Left colon (tissue), 2 donors: ENCODE measurements around the gene GPLD1. TPM values are rescaled to one million over a fixed set of nuclear protein-coding genes. Genes with fewer than 3 reads are reported as not detected.
"Not testable (repeated sequence)": the region's sequence is repeated elsewhere in the genome, so short reads cannot be mapped to it uniquely, and the experiment has no call there.

ENCODE experiments used
- ATAC-seq: fragments of 200-7000 bp; cut with Tn5 transposase; one replicate; pipeline ENCODE4 v1.9.1; 2020; ENCODE audit warnings: mild to moderate bottlenecking, moderate library complexity
- DNase-seq, 2 donors: peaks; one replicate each; pipeline ENCODE4 v3.0.0-alpha.2; 2020
- intact Hi-C, 2 donors: fragments of 100-400 bp; cut with DNase I in 1 of 2; cut with micrococcal nuclease in 1 of 2; formaldehyde crosslinking; loops; one replicate each; pipeline versions ENCODE4 v1.11.2 to v1.14.0; 2022; cut with DNase I, micrococcal nuclease
- total RNA-seq, 2 donors: library from RNA; stranded (reverse); fragmentation: NEBNext Ultra II Directional; extraction: Animal tissue kit (Norgen Biotek cat#: 25700); gene quantifications; one replicate each; pipeline ENCODE4 v1.2.1, GENCODE V29; 2021
- donor health status: DM: no; HTN: no; CAD: no.
- donor health status: DM: yes; HTN: yes; CAD: no.

GPLD1 gene
- total RNA-seq, 2 donors from 2014 or later = 0.49 to 0.98 TPM

GRCh38 chr6:24397631-24398030, 91.7 kb downstream of the GPLD1 start:
- ATAC-seq = no peak
- intact Hi-C loops = no loop called here

DNA sequence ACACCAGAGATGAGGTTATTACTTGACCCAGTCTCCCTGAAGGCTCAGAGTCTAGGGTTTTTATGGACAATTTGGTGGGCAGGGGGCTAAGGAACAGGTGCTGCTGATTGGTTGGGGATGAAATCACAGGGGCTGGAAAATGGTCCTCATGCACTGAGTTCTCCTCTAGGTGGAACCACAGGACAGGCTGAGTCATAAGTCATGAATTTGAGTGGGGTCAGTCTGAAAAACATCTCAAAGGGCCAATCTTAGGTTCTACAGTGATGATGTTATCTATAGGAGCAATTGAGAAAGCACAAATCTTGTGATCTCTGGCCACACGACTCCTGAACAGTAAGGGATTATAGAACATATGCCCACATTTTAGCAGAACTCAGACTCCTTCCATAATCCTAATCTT, 92.6 kb downstream of the GPLD1 start:
- no peak for ATAC-seq
- intact Hi-C loops = no loop called here

More at GRCh38 chr6:24397631-24398030, 91.7 kb downstream of the GPLD1 start:
- no peak for DNase-seq

GRCh38 chr6:24394780-24395437, 94.5 kb downstream of the GPLD1 start:
- ATAC-seq = no peak
- intact Hi-C loops = no loop called here

More for the DNA sequence above, 92.6 kb downstream of the GPLD1 start:
- DNase-seq = no peak

DNA sequence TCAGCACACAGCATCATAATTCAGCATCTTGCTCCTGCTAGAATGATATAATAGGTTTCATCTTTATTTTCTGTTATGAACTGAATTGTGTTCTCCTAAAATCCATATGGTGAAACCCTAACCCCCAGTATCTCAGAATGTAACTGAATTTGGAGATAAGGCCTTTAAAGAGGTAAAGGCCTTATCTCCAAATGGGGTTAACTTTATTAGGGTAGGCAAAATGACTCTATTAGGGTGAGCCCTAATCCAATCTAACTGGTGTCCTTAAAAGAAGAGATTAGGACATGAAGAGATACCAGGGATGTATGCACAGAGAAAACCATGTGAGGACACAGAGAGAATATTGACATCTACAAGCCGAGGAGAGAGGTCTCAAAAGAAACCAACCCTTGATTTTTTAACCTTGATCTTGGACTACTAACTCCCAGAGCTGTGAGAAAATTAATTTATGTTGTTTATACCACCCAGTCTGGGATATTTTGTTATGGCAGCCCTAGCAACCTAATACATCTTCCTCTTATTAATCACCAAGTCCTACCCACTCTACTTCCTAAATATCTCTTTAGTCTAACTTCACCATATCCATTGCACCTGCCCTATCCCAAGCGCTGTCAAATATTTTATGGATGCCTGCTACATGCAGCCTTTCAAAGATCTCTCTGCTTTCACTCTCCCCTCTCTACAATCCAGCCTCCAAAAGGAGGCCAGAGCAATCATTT, 95.2 kb downstream of the GPLD1 start:
- DNase-seq = no peak
- intact Hi-C loops = no loop called here
- ATAC-seq = no peak

More at GRCh38 chr6:24394780-24395437, 94.5 kb downstream of the GPLD1 start:
- DNase-seq = no peak

DNA sequence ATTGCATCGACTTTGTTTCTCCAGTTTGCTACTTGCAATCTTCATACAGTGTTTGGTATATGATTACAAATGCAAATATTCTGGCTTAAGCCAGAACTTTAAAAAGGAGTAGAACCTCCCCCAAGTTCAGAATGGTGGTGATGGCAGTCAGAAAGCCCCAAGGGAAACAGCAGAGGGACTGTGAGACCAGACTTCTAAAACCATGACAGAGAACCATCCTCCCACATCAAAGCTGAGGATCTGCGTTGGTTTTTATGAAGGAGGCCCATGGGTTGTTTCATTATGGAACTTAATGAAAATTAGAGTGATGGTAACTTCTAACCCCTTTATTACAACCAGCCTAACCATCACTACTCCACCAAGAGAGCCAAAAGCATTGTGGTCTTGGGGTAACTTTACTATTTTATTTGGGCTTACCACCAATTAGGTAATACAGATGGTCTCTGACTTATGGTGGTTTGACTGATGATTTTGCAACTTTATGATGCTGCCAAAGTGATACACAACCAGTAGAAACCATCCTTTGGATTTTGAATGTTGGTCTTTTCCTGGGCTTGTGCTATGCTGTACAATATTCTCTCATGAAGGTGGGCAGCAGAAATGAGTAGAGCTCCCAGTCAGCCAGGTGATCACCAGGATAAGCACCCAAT, 97.5 kb downstream of the GPLD1 start:
- ATAC-seq = no peak
- no peak for DNase-seq
- intact Hi-C loops = no loop called here

GRCh38 chr6:24391208-24391607, 98.2 kb downstream of the GPLD1 start:
- intact Hi-C loops = no loop called here
- no peak for DNase-seq

GRCh38 chr6:24387818-24388217, 101.6 kb downstream of the GPLD1 start:
- intact Hi-C loops = no loop called here

More at GRCh38 chr6:24391208-24391607, 98.2 kb downstream of the GPLD1 start:
- ATAC-seq = no peak

DNA sequence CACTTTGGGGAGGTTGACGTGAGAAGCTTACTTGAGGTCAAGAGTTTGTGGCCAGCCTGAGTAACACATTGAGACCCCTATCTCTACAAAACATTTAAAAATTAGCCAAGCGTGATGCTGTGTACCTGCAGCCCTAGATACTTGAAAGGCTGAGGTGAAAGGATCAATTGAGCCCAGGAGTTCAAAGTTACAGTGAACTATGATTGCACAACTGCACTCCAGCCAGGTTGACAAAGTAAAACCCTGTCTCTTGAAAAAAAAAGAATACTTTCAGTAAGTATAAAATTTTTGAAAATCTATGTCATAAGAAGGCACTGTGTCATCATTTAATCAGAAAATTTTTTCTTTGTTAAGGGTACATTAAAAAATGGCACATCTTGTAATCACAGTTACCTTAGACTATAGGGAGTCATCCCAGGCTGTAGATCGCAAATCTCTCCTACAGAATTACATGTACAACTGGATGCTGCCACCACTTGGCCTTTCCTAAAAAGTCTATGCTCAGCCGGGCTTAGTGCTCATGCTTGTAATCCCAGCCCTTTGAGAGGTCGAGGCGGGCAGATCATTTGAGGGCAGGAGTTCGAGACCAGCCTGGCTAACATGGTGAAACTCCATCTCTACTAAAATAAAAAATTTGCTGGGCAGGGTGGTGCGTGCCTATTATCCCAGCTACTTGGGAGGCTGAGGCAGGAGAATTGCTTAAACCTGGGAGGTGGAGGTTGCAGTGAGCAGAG, 103.7 kb downstream of the GPLD1 start:
- no peak for ATAC-seq
- intact Hi-C loops = no loop called here

More at GRCh38 chr6:24387818-24388217, 101.6 kb downstream of the GPLD1 start:
- DNase-seq (no peak), ATAC-seq (no peak)

GRCh38 chr6:24384369-24385130, 104.8 kb downstream of the GPLD1 start:
- DNase-seq, ATAC-seq, intact Hi-C loops: not testable (repeated sequence)

More for the DNA sequence above, 103.7 kb downstream of the GPLD1 start:
- DNase-seq = no peak

GRCh38 chr6:24382891-24383494, 106.4 kb downstream of the GPLD1 start:
- DNase-seq, intact Hi-C loops, ATAC-seq: not testable (repeated sequence)

- no peak for ATAC-seq
- no peak for DNase-seq
- intact Hi-C loops = no loop called here
These were observed 107.2 kb downstream of the GPLD1 start for GRCh38 chr6:24382220-24382540.

GRCh38 chr6:24381476-24382219, 107.7 kb downstream of the GPLD1 start:
- DNase-seq = no peak
- intact Hi-C loops = no loop called here
- ATAC-seq = no peak

- intact Hi-C loops = no loop called here
- ATAC-seq = no peak
- DNase-seq = no peak
These were observed 110.8 kb downstream of the GPLD1 start for GRCh38 chr6:24378473-24379097.
